Gastroesophageal sphincter (tissue), 2 donors: Measurements from ENCODE around the gene STARD4.

Source experiments
- POLR2A ChIP-seq, 2 donors: fragments of 450-650 bp; IDR thresholded peaks; one replicate each; pipeline ENCODE4 v1.6.1; 2017; ENCODE audit warnings: antibody characterized with exemption in 2 of 2, mild to moderate bottlenecking in 2 of 2, moderate library complexity in 1 of 2
- POLR2AphosphoS5 ChIP-seq: sonication (generic); formaldehyde crosslinking; IDR thresholded peaks from one replicate; pipeline ENCODE4 v1.6.1; 2017; ENCODE audit warnings: antibody characterized with exemption

DNA sequence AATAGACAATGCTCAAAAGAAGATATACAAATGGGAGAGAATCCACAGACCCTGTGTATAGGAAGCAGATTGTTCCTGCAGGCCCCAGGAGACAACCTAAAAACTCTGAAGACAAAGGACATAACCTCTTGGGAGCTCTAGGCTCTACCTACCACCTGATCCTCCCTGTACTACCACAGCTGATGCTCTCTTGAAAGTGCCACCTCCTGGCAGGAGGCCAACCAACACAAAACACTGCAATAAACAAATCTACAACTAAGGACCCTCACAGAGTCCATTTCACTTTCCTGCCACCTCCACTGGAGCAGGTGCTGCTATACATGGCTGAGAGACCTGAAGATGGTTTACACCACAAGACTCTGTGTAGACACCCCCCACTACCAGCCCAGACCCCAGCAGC, 49.0 kb downstream of the STARD4 start:
- TF ChIP-seq POLR2AphosphoS5 (no peak), POLR2A (IDR thresholded peaks at IDR 0.05) (no peak)
